GM19023 (cell line): Measurements from ENCODE around the gene PSD.

ENCODE experiments used
- ATAC-seq: cut with Tn5 transposase; IDR thresholded peaks from one replicate; pipeline ENCODE4 v1.9.1; 2021; ENCODE audit warnings: mild to moderate bottlenecking, moderate library complexity; ENCODE audit not compliant: unreplicated experiment

PSD gene

GRCh38 chr10:102421507-102421756 is 2.8 kb upstream of the PSD start:
- peak; percentile 2 for ATAC-seq

DNA sequence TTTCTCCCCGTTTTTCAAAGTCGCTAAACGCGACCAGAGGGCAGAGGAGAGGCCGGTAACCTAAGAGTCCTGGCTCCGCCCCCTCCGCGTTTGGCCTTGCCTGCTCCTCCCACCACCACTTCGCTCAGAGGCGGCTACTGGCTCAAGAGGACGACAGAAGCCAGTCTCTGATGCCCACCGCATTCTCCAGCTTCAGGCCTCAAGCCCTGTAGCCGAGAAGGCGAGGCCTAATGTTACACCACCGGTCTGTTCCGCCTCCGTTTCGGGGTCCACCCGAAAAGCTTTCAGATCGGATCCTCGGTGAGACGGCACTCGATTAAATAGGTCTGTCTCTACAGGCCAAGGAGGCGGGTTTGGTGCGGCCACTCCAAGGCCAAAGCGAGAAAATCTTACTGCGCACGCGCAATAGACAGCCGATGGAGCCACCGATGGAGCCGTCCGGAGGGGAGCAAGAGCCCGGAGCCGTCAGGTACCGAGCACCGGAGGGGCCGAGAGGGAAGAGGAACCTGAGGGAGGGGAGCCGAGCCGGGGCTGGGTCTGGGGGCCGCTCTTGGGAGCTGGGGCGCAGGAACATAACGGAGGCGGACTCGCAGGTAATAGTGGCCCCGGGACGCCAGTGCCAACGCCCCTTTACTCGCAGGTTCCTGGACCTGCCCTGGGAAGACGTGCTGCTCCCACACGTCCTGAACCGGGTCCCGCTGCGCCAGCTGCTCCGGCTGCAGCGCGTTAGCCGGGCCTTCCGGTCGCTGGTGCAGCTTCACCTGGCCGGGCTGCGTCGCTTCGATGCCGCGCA is 2.3 kb upstream of the PSD start, which contains the start of gene FBXL15:
Gene FBXL15, plus strand, starts transcription at position 123 of the 793 bp plus-strand sequence. Its CDS starts 294 bp downstream, at position 417.
- ATAC-seq: peak; percentile 76

DNA sequence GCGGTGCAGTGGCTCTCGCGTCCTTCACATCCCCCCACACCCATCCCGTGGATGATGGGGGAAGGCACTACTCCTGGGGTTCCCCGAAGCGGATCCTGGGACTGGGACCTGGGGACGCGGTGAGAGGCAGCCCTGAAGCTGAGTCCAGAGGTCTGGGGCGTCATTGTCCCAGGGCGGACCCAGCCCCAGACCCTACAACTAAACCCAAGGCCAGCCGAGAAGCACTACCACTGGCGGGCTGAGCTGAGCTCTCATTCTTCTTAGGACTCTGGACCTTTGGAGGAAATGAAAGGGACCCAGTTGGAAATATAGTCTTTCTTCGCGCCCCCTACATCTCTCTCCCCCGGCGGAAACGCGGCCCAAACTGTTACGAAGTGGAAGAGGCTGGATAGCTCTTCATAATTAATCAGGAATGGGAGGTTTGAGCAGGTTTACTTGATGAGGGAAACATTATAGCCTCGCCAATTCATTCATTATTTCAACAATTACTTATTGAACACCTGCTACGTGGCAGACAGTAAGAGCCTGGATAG is 1.7 kb upstream of the PSD start:
- ATAC-seq: no peak

GRCh38 chr10:102419269-102420180 is 940 bp upstream of the PSD start:
- ATAC-seq: no peak

DNA sequence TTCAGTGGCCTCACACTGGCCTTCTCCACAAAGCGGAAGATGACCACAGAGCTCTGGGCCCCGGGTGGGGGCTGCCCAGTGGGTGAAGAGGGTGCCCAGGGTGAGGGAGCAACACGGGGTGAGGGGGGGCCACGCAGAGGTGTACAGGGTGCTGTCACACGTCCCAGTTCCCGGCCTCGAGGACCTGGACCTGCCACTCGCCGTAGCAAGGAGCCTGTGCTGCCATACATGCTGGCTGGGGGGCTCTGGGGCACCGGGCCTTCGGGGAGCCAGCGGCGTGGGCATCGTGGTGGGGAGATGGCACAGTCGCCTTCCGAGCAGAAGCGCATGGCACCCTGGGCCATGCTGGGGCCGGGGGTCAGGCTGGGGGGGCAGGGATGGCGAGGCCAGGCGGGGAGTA is 1.9 kb downstream of the PSD start:
- ATAC-seq: no peak

GRCh38 chr10:102416283-102416682 is 2.3 kb downstream of the PSD start:
- no peak for ATAC-seq

GRCh38 chr10:102414749-102415148 is 3.8 kb downstream of the PSD start:
- ATAC-seq: no peak

GRCh38 chr10:102413806-102414561 is 4.6 kb downstream of the PSD start:
- ATAC-seq: no peak

GRCh38 chr10:102413053-102413705 is 5.4 kb downstream of the PSD start:
- ATAC-seq: no peak

- ATAC-seq: no peak
These were observed 6.3 kb downstream of the PSD start for GRCh38 chr10:102412293-102412692.

- no peak for ATAC-seq
These were observed 7.0 kb downstream of the PSD start for GRCh38 chr10:102411341-102412255.

DNA sequence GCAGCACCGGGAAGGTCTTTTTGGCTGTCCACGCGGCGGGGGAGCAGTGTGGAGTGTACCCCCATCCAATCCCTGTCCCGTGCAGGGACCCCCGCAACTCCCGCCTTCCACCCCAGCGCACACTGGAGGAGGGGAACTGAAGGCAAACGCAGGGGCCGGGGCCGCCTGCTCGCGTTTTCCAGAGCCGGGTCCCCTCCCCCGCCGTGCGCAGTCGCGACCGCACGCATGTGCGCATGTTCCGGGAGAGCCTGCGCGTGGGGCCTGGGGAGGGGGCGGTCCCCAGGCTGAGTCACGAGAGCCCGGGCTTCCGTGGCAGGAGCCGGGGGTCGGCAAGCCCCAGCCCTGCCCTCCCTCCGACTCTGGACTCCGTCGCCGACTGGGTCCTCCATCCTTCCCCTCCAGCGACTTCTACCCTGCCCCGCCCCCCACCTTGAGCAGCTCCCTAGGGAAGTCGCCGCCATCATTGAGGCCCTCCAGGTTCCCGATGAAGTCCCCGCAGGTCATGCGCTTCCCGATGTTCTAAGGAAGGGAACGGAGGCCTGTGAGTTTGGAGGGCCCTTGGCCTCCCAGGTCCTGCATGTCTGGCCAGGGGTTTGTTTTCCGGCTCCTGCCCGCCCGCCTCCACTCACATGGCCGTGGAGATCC is 8.0 kb downstream of the PSD start:
- no peak for ATAC-seq

DNA sequence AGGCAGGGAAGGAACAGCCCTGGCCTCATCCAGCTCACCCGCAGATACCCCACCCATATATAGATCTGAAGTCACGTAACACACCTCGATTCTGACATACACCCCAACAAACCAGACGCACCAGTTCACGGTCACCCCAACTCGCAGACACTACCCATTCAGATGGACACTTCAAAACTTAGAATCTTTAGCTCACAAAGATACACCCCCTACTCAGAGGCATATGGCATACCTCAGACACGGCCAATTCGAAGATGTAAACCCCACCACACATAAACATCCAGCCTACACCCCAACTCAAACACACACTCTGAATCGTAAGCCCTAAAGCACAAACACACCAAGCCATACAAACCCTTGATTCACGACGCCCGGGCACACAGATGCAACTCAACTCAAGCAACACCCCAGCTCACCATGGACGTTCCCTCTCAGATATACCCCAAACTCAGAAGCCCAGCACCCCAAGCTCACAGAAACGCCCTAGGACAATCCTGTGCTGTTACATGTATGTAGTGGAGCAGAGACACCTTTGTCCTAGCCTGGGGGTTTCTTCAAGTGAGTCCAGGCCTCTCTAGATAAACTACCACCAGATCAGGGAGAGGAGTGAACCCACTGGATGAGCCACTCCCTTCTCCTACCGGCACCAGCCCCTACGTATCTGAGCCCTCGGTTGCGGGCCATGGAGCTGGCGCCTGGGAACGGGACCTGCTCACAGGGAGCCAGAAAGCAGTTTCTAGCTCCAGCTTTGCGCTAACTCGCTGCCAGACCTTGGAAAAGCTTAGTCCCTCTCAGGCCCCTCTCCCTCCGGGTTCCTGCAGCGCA is 8.8 kb downstream of the PSD start:
- ATAC-seq: no peak

GRCh38 chr10:102408728-102409603 is 9.6 kb downstream of the PSD start:
- no peak for ATAC-seq

GRCh38 chr10:102408131-102408727 is 10.4 kb downstream of the PSD start:
- ATAC-seq: no peak

GRCh38 chr10:102407425-102408130 is 11.0 kb downstream of the PSD start:
- no peak for ATAC-seq
